Stimulated activated CD4-positive, alpha-beta T cell treated with anti-CD3 and anti-CD28 coated beads, Interleukin-2, amount 100 ng/mL, for 24 hours (primary cell): ENCODE results near the gene SLC4A4.
"Not testable (repeated sequence)": the region's sequence is repeated elsewhere in the genome, so short reads cannot be mapped to it uniquely, and the experiment has no call there.

Experiments used
- DNase-seq, 2 donors: peaks; one replicate each; pipeline ENCODE4 v3.0.0-alpha.2; 2020

SLC4A4 gene

GRCh38 chr4:71361476-71361875 is 22.7 kb downstream of the SLC4A4 start:
- DNase-seq, result no peak

GRCh38 chr4:71366766-71367165 is 27.9 kb downstream of the SLC4A4 start:
- DNase-seq, result no peak

DNA sequence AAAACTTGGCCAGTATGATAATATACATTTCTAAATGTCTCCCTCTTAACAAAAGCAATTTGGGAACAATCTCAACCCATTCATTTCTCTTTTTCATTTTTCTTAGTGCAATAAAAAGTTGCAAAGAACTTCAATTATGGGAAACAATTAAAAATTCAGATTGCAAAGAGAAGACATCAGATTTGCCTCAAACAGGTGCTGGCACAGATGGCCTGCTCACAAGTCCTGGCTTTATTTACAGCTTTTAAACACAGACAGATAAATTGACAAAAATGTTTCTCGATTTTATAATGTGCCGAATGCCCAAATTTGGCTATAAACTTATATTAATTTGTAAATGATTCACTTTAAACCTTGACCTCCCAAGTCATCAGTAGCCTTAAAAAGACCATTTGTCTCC is 28.7 kb downstream of the SLC4A4 start:
- no peak for DNase-seq

GRCh38 chr4:71368906-71369305 is 30.1 kb downstream of the SLC4A4 start:
- DNase-seq, result no peak

DNA sequence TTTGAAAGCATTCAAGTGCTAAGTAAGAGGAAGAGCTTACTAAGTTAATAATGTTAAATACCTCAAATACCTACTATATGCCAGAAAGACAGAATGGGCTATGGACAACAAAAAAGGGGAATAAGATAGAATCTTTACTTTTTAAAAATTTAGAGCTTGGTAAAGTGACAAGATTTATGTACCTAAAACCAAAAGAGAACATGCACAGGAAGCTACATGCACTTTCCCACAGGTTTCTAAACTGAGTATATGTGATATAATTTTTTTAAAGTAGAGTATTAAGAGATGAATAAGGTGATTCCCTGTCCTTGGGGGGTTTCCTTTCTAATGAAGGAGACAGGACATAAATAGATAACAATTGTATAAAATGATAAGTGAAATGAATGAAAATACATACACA is 30.7 kb downstream of the SLC4A4 start:
- DNase-seq, result no peak

- DNase-seq, result no peak
Measured at GRCh38 chr4:71375494-71375893, 36.7 kb downstream of the SLC4A4 start.

DNA sequence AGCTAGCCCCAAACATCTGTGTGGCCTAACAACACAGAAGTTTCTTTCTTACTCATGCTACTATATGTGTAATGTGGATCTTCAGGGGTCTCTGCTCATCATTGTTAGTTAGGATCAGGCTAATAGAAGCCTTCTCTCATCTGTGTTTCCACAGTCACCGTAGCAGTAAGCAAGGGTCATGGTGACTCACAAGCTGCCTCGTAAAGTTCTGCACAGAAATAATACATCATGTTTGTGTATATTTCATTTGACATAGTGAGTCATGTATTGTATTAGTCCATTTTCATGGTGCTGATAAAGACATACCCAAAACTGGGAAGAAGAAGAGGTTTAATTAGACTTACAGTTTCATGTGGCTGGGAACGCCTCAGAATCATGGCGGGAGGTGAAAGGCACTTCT is 38.7 kb downstream of the SLC4A4 start:
- DNase-seq, result no peak

- no peak for DNase-seq
Measured at GRCh38 chr4:71379126-71379525, 40.3 kb downstream of the SLC4A4 start.

DNA sequence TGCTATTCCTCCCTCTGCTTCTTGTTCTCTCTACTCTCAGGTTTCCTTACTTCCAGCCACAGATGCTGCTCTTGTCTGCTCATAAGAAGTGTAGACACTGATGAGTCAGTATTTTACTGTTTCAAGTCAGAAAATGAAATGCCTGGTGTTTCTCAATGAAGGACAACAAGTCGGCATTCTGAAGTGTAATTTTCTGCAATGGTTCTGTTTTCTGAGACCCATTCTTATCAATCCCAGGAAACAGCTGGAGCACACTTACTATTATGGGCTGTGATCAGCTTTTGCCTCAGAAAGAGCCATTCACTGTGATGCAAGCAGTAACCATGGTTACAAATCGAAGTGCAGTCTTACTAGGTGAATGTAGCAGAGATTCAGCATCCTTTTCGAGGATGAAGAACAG is 42.0 kb downstream of the SLC4A4 start:
- no peak for DNase-seq

DNA sequence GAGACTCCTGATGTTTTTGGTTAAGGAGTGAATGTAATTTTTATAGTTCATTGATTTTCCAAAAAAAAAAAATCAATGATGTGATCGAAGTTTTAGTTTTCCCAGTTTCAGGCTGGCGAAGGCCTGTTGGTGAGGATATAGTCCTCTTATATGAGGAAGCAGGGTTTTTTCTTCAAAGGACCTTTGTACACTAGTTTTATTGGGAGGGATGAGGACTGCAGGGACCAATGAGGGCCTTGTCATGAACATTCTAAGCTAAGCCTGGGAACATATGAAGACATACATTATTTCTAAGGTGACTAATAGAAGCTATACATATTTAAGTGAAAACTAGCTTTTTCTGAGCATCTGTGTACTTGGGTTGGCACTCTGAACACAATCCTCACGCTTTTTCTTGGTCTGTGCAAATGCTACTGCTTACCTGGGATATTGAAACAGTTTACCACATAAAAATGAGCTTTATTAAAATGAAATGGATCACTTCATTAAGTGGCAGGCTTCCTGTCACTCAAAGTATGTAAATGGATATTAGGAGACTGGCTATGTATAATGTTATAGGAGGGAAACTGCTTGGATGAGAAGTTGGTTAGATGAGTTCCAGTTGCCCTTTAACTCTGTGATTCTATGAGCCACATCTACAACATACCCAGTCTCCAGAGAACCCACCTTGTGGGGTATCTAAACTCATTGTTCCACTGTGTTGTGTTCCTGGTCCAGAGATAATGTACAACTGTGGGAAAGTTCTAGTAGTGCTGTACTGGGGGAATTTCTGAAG is 43.5 kb downstream of the SLC4A4 start:
- no peak for DNase-seq

DNA sequence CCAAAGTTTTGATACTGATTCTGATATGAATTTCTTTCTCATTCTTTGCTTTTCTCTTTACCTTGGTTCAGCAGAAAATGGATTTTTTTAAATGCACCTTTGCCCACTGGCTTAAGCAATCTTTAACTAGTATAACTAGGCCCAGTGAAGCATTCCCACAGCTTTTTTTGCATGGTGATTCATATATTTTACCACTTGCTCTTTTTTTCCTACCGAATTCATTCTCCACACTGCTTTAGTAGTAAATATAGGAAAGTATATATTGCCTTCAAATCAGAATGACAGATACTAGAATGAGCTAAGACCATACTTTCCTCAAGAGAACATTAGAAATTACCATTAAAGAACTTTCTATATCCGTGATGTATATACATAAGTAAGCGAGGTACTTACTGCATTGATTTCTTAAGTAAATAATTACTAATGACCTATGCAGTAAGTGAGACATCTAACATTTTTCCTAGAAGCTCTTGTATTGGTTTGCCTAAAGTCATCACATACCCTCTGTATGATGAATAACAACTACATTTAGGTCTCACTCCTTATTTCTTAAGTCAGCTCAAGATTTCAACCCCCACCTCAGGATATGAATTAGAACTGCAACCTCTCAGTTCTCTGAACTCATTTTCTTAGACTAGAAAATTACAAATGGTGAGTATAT is 44.2 kb downstream of the SLC4A4 start:
- no peak for DNase-seq

GRCh38 chr4:71383984-71384383 is 45.2 kb downstream of the SLC4A4 start:
- no peak for DNase-seq

GRCh38 chr4:71389149-71389827 is 50.5 kb downstream of the SLC4A4 start:
- DNase-seq, result no peak

GRCh38 chr4:71392109-71392508 is 53.3 kb downstream of the SLC4A4 start:
- DNase-seq, result no peak

DNA sequence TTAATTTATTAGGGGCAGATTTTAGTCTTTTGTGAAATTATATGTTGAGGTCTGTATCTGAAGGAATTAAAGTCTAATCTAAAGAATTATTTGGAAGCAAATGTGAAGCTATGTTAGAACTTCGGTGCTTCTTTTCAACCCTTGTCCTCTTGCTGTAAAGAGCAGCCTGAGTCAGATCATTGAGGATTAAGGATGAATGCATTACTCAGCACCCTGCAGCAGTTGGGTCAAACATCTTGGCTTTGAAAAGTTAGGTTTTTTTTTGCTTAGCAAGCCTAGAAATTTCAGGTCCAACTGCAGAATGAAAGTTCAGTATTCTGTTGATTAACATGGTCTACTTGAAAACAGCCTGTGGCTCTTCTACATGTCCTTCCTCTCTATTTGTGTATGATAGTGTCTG is 57.6 kb downstream of the SLC4A4 start:
- DNase-seq, result no peak

DNA sequence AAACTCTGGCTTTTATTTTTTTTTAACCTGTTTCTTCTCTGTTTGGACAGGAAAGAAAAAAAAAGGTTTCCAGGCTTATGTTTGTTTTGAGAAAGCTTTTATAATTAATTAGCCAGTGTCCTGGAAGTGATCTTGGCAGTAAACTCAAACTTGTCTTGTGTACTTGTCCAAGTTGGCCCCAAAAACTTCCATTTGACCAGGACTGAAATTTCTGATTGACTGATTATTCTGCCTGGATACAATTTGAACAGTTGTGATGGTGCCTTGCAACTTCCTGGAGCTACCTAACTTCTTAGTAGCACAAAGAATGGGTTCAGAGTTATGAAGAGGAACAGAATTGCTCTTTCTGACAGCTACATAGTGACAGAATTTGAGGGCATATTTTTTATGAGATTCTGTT is 62.0 kb downstream of the SLC4A4 start:
- DNase-seq, result no peak

DNA sequence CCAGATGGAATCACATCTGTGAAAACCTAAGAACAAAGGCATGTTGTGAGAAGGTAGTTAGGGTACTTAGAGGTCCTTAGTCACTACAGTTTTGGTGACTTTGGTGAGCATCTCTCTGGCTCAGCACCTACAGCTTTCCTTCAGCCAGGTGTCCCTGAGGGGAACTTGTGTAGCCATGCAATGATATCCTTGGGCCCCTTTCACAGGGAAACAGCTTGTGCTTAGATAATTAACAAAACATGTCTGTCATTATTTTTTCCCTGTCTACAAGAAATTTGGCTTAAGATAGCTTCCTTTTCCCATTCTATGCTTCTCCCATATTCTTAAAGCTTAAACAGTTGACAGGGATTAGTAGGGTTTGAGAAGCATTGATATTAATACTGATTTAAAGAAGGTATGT is 63.8 kb downstream of the SLC4A4 start:
- DNase-seq, result no peak

DNA sequence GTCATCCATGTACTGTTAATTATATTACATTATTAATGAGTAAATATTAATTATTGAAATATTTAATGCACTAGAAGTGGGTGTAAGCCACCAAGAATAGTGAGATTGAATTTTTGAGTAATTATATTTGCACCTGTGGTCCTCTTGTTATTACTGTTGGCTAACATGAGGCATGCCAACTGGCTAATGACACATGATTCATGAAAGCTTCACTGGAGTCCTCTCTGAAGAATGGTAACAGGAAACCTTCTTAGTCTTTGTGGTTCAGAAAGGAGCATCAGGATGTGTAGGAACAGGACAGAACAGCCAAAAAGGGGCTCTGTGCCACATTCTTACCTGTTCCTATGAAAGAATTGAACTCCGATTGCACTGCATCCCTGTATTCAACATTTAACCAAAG is 65.2 kb downstream of the SLC4A4 start:
- no peak for DNase-seq

DNA sequence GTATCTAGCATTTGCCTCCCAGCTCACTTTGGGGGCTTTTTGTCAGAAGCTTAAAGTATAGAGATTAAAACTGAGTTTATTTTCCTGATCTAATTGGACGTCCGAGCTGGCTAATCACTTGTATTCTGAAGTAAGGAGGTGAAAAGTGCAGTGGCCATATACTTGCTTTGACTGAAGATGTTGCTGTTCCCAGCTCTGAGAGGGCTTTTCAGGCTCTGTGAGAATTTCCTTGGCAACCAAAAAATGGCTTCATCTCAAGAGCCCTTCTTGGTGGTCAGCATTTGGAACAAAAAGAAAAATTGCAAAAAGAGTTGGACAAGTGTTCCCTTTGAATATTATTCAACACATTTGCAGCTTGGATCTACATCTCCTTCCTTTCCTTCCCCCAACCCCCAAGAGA is 67.0 kb downstream of the SLC4A4 start:
- no peak for DNase-seq

- no peak for DNase-seq
Measured at GRCh38 chr4:71406459-71406963, 67.7 kb downstream of the SLC4A4 start.

GRCh38 chr4:71408961-71409360 is 70.1 kb downstream of the SLC4A4 start:
- DNase-seq, result not testable (repeated sequence)

GRCh38 chr4:71411981-71412380 is 73.2 kb downstream of the SLC4A4 start:
- no peak for DNase-seq

- DNase-seq, result no peak
Measured at GRCh38 chr4:71415491-71415890, 76.7 kb downstream of the SLC4A4 start.

DNA sequence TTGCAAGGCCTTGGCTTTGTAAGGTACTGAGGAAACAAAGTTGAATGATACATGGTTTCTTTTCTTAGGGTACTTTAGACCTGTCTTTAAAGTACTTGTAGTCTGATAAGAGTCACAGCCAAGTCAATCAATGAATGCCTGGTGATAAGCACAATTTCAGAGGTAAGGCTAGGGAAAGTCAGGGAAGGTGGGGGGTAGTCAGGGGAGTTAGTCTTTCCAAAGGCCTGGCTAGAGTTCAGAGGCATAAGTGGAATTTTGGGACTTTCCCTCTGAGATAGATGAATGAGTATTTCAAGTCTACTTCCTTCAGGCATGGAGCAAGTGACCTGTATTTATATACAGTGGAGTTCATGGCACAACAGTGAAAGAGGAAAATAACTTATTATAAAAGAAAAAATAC is 78.3 kb downstream of the SLC4A4 start:
- DNase-seq, result no peak
